ENCODE data around the gene MEF2A.

Gene MEF2A

DNA sequence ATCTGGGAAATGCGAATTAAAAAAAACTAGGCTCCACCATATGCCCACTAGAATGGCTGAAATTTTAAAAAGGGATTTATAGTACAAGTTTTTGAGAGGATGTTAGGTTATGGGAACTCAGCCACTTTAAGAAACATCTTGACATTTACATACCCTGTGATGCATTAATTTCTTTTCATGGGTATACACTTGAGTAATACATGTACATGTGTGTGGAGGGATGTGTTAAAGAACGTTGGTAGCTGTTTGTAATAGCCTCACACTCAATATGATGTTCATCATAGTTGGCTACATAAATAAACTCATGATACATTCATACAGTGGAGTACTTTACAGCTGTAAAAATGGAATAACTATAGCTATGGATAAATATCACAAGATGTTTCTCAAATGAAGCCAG lies 40.9 kb downstream of the MEF2A start:
- no peak for FAIRE-seq

DNA sequence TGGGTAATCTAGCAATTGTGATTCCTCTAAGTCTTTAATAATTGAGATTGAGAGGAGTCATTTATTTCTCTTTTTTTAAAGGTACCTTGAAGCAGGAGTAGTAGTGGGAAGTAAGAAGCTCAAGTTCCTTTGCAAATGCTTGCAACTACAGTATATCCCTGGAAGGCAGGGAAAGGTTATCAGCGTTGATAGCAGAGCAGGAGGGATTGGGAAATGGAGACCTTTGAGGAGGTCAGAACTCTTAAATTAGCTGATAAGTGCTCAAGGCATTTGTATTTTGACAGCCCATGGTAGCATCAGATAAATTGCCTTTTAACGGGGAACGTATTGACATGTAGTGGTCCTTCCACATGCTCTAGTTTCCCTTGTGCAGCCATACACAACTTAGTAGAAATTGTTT lies 47.7 kb downstream of the MEF2A start:
- FAIRE-seq = no peak

DNA sequence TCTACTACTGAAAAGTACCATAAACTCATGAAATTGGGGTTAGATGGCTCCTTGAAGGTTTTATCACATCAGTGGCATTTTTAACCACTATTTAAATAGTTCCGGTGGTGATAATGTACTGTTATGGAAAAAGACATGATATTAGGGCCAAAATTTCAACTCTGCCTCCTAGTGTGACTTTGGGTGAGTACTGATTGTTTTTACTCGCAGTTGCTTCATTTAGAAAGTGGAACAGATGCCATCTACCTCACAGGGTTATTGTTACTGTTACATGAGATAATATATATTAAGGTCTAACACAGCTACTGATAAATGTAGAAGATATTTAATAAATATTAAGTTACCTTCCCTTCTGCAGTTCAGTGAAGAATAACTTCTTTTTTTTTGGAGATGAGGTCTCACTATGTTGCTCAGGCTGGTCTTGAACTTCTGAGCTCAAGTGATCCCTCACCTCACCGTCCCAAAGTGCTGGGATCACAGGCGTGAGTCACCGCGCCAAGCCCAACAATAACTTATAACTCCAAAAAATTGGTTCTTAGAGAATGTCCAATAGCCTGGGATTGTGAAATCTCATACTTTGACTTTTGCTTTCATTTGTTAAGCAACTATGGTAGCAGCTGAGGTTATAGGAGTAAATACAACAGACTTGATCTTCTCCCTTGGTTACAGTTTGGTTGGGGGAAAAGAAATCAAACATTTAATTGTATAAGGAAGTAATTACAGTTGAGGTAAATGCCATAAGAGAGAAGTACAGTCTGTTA lies 48.3 kb downstream of the MEF2A start:
- no peak for FAIRE-seq

DNA sequence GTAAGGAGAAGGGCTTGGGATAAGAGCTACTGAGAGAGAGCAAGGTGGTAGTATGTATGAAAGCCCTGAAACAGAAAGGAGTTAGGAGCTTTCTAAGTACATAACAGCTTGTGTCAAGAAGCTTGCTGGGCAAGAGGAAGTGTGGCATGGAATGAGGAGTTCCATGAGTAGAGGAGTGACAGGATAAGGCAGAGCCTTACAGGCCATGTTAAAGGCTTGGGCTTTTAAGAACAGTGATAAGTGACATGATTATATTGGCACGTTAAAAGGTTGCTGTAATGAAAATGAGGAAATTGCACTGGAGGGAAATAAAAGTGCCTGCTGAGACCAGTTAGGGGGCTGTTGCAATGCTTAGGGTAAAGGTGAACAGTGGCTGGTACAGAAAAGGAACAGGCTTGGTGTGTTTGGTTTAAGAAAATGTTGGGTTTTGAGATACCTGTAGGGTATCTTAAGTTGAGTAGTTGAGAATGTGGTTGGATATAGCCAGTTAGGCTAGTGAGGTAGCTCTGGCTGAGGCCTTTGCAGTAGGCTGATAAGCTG lies 49.0 kb downstream of the MEF2A start:
- FAIRE-seq = no peak

DNA sequence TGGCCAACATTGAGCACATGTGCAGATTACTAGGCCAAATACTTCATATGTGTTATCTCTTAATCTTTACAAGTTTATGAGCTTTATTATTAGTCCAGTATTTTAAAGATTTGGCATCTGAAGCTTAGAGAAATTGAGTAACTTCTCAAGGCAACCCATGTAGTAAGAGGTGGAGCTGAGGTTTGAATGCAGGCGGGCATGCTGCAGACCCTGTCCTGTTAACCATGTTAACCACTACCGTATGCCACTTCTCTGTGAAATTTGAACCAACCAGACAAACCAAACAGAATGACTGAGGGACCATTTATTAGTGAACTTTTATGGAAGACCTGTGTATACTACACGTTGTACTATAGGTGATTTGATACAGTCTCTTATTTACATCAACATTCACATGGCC lies 49.7 kb downstream of the MEF2A start:
- FAIRE-seq = no peak

DNA sequence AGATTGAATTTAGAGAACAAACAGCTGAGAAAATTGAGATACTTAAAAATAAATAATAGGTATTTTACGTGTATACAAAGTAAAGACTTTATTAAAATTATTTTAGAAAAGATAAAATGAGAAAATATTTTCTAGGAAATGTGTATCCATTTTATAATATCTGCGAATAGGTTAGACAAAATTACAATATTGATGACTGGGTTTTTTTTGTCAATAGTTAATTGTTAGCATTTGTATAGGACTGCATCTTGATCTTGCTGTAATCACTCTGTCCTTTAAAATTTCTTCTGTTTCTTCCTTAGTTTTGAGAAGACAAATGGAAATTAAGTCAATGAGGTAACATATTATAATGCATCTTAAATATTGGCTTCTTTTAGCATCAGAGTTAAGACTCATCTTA lies 50.3 kb downstream of the MEF2A start:
- FAIRE-seq = peak; percentile 67

DNA sequence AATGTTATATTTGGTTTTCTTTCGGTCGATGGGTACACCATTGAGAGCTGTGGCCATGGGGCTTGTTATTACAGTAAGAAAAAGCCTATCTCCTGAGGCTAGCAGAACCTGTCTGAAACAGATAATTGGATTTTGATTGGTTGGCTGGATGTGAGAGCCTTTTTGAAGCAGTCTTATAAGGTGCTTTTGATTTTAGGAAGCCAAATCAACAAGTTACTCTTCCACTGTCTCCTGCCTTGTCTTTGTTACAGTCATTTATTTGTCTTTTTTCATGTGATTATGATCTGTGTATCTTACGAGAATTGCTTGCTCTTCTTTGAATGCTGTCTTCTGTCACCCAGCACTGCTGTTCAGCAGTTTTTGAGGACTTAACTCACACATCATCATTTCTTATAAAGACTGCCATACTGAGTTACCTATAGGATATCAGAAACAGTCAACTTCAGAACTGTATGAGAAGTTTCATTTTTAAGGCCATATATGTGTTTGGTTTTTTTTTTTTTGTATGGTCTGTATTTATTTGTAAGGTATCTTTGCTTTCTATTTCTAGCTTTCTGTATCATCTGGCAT lies 51.1 kb downstream of the MEF2A start:
- no peak for FAIRE-seq

DNA sequence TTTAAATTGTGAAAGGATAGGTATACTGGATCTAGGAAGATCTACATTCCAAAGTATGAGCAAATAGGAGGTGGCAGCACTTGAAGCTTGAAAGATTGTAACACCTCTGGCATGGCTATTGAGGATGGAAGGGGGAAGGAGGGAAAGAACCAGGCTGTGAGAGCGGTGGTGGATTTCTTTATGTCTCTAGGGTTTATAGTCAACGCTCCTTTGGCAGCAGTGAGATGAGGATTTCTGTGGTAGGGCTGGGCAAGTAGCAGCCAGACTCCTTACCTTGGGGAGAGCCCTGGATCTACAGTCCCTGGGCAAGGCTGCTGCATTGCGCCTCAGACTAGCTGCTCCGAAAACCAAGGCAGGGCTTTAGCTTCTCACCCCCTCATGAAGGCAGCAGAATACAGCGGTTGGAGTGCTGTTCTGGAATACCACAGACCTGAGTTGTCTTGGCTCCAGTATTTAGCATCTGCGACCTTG lies 53.2 kb downstream of the MEF2A start:
- FAIRE-seq = no peak

DNA sequence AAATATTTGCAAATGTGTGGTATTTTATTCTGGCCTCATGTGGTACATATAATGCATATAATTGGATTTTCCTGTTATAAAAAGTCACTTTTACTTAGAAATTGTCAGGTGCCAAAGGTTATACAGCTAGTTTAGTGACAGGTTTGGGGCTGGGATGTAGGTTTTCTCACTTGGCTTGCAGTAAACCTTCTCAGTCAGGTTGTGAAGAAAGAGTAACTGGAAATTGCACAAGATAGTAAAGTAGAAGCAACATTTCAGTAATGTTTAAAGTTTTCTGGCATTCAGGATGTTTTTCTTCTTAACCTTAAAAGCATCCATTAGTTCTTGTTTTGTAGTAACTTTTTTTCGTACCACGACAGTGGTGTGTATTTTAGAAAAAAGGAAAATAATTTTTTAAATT lies 53.9 kb downstream of the MEF2A start:
- peak; percentile 6 for FAIRE-seq

DNA sequence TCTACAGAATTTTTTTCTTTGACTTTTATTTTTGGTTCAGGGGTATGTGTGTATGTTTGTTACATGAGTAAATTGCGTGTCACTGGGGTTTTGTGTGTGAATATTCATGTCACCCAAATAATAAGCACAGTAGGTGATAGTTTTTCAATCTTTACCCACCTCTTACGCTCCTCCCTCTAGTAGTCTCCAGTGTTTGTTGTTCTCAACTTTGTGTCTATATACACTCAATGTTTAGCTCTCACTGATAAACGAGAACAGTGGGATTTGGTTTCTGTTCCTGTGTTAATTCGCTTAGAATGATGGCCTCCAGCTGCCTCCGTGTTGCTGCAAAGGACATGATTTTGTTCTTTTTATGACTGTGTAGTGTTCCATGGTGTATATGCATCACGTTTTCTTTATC lies 54.4 kb downstream of the MEF2A start:
- no peak for FAIRE-seq

DNA sequence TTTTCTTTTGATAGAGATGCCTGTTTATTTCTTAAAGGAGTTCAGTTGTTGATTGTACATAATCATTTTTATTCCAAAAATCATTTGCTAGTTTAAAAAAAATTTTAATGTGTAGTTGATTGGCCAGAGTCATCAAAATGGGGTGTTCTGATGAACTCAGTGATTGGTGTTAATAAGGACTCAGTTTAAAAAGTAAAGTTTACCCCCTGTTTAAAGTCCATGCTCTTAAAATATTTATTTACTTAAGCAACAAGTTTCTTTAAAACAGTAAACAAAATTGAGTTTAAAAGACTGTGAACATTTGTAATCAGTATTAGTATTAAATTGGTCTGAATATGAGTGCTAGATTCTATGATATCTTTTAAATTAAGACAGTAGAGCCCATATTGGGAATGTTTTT lies 56.0 kb downstream of the MEF2A start:
- FAIRE-seq = no peak

DNA sequence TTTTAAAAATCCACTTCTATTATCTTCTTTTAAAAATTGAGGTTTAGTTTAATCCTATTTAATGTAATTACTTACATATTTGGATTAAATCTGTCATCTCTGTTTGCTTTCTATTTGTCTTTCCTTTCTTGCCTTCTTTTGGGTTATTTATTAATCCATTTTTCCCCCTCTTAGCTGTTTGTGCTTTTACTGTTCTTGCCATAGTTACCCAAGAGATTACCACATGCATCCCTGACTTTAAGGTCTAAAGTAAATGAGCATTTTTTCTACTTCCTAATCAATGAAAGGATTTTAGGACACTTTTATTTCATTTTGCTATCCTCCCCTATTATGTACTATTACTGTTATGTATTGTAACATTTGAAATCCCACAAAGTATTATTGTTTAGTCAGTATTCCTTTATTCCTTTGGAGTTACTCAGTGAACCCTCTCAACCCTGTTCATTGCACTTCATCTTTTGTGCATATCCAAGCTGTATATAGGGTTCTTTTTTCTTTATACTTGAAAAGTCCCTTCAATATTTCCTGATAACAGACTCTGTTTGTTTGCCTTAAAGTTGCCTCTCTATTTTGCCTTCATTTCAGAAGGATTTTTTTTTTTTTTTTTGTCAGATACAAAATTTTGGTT lies 62.7 kb downstream of the MEF2A start:
- no peak for FAIRE-seq

DNA sequence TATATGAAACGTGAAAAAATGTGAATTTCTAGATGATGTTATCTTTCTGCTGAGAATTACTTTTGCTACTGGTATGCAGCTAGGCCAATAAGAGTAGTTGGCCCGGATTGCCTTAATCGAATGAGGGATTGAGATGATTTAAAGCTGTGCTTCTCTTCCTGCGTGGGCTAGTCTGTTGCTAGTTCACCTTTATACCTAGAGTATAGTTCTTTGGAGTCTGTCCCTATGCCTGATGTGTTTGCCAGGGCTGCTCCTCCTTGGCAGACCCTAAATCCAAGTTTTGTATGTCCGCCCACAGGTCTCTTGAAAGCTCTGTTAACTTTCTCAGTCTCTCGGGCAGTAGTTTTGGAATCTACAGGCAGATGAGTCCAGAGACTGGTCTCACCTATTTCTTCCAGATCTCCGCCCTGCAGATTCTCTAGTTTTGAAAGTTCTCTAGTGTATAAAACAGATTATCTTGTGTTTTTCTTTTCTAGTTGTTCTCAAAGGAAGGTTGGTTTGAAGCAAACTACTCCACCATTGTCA lies 64.9 kb downstream of the MEF2A start:
- no peak for FAIRE-seq

DNA sequence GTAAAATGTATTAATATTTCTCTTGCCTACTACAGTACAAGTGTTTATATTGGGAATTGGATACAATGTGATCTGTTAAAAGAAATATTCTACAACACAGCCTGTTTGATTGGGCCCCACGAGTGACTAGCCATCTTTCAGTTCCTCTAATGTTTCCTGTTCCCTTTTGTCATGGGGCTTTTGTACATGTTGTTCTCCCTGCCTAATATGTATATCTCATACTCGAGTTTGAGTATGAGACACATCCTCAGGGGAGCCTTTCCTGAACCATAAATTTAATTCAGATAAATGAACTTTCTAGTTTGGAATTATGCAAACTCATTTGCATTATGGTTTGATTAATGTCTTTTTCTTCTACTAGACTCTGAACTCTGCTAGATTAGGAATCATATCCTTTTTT lies 65.5 kb downstream of the MEF2A start:
- no peak for FAIRE-seq

DNA sequence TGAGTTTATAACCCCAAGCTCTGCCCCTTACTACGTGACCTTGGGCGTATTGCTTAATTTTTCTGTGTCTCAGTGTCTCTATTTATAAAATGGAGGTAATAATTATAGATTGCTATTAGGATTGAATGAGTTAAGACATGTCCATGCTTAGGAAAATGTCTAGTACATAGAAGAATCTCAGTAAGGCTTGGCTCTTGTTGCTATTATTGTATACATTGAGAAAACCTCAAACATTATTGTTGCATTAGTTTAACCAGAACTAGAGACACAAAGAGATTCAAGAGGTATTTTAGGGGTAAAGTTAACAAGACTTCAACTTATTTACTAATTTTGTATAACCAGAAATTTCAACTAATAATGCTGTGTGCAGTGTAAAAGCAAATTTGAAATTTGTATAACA lies 66.7 kb downstream of the MEF2A start:
- FAIRE-seq = no peak

DNA sequence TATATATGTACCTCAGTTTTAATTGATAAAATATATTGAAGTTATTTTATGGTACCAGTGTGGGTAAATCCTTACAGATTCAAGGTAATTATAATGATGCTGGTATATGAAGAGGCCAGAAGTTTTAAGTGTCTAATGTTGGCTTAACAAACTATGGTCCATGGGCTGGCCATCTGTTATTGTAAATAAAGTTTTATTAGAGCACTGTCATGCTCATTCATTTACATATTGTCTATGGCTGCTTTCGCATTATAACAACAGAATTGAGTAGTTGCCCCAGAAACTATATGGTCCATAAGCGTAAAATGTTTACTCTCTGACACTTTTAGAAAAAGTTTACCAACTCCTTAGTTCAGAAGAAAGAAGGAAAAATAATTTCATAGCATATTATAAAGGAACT lies 67.9 kb downstream of the MEF2A start:
- no peak for FAIRE-seq

DNA sequence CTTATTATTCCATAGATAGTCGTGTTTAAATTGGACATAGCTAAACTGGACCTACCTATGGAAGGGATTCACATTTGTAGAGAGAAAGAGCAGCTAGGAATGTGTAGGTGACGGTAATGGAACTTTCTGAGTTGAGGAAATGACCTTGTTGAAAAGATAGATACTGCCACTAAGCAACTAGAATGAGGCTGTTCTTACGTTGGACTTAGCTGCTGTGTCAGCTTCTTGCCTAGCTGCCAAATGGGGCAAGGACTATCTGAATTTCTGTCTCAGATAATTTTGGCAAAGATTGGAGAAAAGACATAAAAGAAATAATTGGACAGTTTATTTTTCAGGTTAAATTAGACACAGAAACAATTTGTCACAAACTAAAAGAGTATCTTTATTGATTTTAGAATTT lies 68.8 kb downstream of the MEF2A start:
- FAIRE-seq = no peak

DNA sequence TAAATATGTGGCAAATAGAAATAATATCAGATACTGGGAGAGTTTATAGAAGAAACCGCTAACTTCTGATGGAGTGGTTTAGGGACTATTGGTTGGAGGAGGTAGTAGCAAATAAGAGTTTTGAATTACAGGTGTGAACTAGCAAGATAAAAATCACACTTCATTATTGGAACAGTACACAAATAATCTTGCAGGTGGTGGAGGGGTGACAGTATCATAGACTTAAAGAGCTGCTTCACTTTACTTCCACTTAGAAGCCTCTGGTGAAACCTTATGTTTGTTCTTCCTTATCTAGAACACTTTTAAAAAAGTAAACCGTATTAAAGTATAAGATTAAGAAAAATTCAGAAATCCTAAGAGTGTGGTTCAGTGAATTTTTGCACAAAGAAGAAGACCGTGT lies 69.4 kb downstream of the MEF2A start:
- no peak for FAIRE-seq

DNA sequence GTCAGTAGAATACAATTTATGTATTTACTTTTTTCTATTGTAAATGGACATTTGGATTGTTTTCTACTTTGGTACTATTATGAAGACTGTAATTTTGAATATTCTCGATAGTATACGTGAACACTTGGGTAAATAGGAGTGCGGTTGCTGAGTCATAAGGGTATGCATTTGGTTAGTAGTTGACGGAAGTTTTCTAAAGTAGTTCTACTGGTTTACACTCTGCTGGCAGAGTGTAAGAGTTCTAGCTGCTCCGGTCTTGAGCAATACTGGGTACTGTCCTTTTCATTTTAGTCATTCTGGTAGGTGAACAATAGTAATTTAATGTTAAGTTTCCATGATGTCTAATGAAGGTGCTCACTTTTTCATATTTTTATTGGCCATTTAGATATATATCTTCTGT lies 70.0 kb downstream of the MEF2A start:
- no peak for FAIRE-seq

DNA sequence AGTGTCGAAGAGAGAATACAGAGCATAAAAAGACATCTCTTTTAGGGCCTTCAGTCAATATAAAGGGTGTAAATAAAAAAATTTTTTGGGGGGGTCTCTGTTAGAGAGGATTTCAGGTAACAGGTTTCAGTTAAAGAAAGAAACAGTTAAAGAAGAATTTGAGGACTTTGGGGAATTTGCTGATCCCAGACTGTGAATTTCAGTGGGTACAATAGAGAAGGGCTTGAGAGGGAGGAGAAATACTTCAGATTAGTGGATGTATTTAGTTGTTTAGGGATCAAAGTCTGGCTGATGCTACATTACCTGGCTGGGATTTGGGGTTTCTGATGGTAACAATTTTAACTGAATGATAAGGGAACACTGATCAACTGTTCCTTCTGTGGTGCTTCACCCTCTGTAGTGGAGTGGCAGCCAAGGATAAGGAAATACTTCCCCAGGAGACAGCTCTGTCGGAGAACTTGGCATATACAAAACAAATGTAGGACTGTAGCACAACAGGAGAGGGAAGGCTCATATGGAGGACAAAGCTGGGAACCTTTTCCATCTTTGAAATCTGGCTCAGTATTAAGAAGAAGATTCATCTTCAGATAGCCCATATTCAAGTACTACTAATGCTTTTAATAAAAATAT lies 79.2 kb downstream of the MEF2A start:
- no peak for FAIRE-seq

DNA sequence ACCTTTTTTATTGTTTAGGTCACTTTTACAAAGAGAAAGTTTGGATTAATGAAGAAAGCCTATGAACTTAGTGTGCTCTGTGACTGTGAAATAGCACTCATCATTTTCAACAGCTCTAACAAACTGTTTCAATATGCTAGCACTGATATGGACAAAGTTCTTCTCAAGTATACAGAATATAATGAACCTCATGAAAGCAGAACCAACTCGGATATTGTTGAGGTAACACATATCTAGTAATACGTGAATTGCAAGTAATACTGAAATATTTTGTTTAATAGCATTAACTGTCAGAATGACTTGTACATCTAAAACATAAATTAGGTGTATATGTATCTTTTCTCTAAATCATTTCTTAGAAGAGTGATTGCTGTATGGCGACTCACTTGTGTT lies 79.8 kb downstream of the MEF2A start:
- FAIRE-seq = no peak

DNA sequence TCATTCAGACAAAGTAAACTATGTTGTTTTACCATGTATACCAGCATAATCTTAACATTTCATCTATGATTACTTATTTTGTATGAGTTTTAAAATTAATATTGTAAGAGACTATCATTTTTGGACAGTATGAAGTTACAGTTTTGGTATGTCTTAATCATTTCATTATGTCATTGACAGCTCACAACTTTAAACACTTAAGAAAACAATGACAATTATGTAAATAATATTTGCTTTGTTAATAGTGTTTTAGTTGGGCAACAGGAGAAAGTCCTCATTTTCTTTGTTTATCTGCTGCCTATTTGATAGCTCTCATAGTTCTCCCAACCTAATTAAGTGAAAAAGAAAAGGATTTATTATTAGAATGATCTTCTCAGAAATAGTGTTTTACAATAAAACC lies 80.2 kb downstream of the MEF2A start:
- peak; percentile 35 for FAIRE-seq

DNA sequence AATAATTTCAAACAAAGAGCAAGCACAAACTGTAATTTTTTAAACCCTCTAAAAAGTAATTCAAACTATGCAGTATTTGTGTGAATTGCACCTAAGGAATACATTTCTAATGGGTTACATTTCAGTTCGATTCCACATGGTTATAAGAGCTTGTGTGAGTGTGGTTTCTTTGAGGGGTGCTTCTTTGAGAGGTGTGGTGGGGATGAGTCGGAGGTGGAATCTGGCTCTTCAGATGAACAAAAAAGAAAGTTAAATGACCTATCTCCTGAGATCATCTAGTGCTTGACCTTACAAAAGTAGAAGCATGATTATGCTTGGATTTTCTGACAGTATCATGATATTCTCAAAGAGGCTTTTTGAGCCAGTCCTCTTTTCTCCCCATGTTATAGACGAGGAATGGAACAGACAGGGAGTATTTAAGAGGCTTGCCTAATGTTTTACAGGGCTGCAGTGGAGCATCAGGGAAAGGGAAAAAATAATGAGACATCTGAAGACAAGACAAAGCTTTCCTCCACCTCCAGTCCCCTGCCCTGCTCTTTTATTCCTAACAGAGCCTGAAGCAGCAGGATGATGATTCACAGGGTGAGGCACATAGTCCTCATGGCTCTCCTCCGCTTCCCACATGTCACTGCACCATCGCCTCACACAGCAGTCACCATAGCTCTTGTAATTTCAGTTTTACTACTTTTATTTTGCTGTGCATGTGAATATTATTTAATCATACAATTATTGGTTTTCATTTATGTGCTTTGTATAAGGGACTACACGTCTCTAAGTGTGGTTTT lies 85.4 kb downstream of the MEF2A start:
- FAIRE-seq = no peak

All from A204.1 (cell line).